SK-N-MC (cell line): ENCODE results near the gene PANX3.

Experiments used
- DNase-seq: peaks from one replicate; pipeline ENCODE4 v3.0.0-alpha.2; 2011; ENCODE audit warnings: low read depth, low spot score
- H3K27ac ChIP-seq: fragments of 200-600 bp; sonication (generic); 2 replicates; pipeline ENCODE4 v1.5.1; 2016; ENCODE audit warnings: mixed run types
- H3K36me3 ChIP-seq: fragments of 200-600 bp; sonication (generic); 2 replicates; pipeline ENCODE4 v1.6.1; 2017; ENCODE audit warnings: antibody characterized with exemption, low read length, mixed read lengths; ENCODE audit not compliant: insufficient read depth
- H3K4me3 ChIP-seq: fragments of 200-600 bp; sonication (generic); 2 replicates; pipeline ENCODE4 v1.5.1; 2016
- H3K9ac ChIP-seq: fragments of 200-600 bp; sonication (generic); 2 replicates; pipeline ENCODE4 v1.8.0; 2017; ENCODE audit warnings: mixed run types, mixed read lengths; ENCODE audit not compliant: insufficient read length
- H3K9me3 ChIP-seq: fragments of 200-600 bp; sonication (generic); 2 replicates; pipeline ENCODE4 v1.6.1; 2017; ENCODE audit warnings: low read depth, mild to moderate bottlenecking, antibody characterized with exemption, low read length, moderate library complexity, mixed read lengths
- EZH2 ChIP-seq: fragments of 200-600 bp; sonication (generic); IDR thresholded peaks from one replicate; pipeline ENCODE4 v1.6.1; 2017; ENCODE audit warnings: antibody characterized with exemption
- FOXP2 ChIP-seq: optimal IDR thresholded peaks from 2 replicates; pipeline ENCODE3; 2011; ENCODE audit warnings: mild to moderate bottlenecking, moderate library complexity; ENCODE audit not compliant: insufficient read depth; ENCODE audit errors: extremely low read length, control extremely low read depth
- POLR2AphosphoS5 ChIP-seq: IDR thresholded peaks from 2 replicates; pipeline ENCODE4 v1.6.1; 2012; ENCODE audit warnings: mild to moderate bottlenecking, low read depth, low read length, borderline replicate concordance

PANX3 gene

GRCh38 chr11:124658986-124659385 lies 47.8 kb downstream of the PANX3 start:
- no peaks in the 10 kb centered on the region for H3K36me3 ChIP-seq
- TF ChIP-seq EZH2, result no peak
- TF ChIP-seq POLR2AphosphoS5, result no peak
- no peak for TF ChIP-seq FOXP2

GRCh38 chr11:124661553-124661952 lies 50.3 kb downstream of the PANX3 start:
- no peak for TF ChIP-seq FOXP2
- no peak for DNase-seq
- H3K9me3 ChIP-seq, result no peaks in the 10 kb centered on the region
- H3K27ac ChIP-seq, result no peak overlapping the region
- no peak overlapping the region for H3K9ac ChIP-seq
- no peak overlapping the region for H3K4me3 ChIP-seq
- no peaks in the 10 kb centered on the region for H3K36me3 ChIP-seq

More at GRCh38 chr11:124658986-124659385, 47.8 kb downstream of the PANX3 start:
- DNase-seq, result no peak
- Histone ChIP-seq H3K9me3 (no peaks in the 10 kb centered on the region), H3K9ac (no peak overlapping the region), H3K4me3 (no peak overlapping the region), H3K27ac (no peak overlapping the region)

GRCh38 chr11:124662106-124662505 lies 50.9 kb downstream of the PANX3 start:
- Histone ChIP-seq H3K36me3 (no peaks in the 10 kb centered on the region), H3K9me3 (no peaks in the 10 kb centered on the region), H3K9ac (no peak overlapping the region), H3K27ac (no peak overlapping the region), H3K4me3 (no peak overlapping the region)
- no peak for TF ChIP-seq POLR2AphosphoS5
- no peak for TF ChIP-seq FOXP2
- no peak for TF ChIP-seq EZH2
- no peak for DNase-seq

GRCh38 chr11:124663861-124664260 lies 52.6 kb downstream of the PANX3 start:
- Histone ChIP-seq H3K27ac (no peak overlapping the region), H3K9ac (no peak overlapping the region), H3K9me3 (no peaks in the 10 kb centered on the region), H3K36me3 (no peaks in the 10 kb centered on the region), H3K4me3 (no peak overlapping the region)
- TF ChIP-seq FOXP2, result no peak
- TF ChIP-seq EZH2, result no peak
- TF ChIP-seq POLR2AphosphoS5, result no peak
- DNase-seq, result no peak

- TF ChIP-seq POLR2AphosphoS5 (no peak), EZH2 (no peak), FOXP2 (no peak)
Measured at GRCh38 chr11:124667601-124668000, 56.4 kb downstream of the PANX3 start.

GRCh38 chr11:124669193-124669592 lies 58.0 kb downstream of the PANX3 start:
- Histone ChIP-seq H3K36me3 (no peaks in the 10 kb centered on the region), H3K27ac (no peak overlapping the region), H3K4me3 (no peak overlapping the region), H3K9ac (no peak overlapping the region), H3K9me3 (no peaks in the 10 kb centered on the region)
- DNase-seq, result no peak
- TF ChIP-seq EZH2, result no peak
- TF ChIP-seq FOXP2, result no peak
- no peak for TF ChIP-seq POLR2AphosphoS5

More at GRCh38 chr11:124667601-124668000, 56.4 kb downstream of the PANX3 start:
- no peak for DNase-seq
- H3K9ac ChIP-seq, result no peak overlapping the region
- H3K36me3 ChIP-seq, result no peaks in the 10 kb centered on the region
- no peak overlapping the region for H3K27ac ChIP-seq
- no peaks in the 10 kb centered on the region for H3K9me3 ChIP-seq
- H3K4me3 ChIP-seq, result no peak overlapping the region
